GM12878 (cell line): ENCODE results near the gene ZNF507. TPM values are rescaled to one million over a fixed set of nuclear protein-coding genes. Genes with fewer than 3 reads are reported as not detected.

Experiments
- ATAC-seq: fragments of 200-7000 bp; cut with Tn5 transposase; 3 replicates; pipeline ENCODE4 v1.9.1; 2020; ENCODE audit warnings: mild to moderate bottlenecking, moderate library complexity
- BruUV-seq: library from RNA; stranded (reverse); fragments of 400-500 nt; replicated peaks from 2 replicates; lab custom pipeline; 2021; lab: Mats Ljungman, UMichigan
- CTCF ChIA-PET: fragments of 300-600 bp; sonication (Branson Sonifier 250); formaldehyde crosslinking; extraction: SDS; loops from one replicate; lab custom pipeline; 2021; ENCODE audit warnings: inconsistent platforms; lab: Yijun Ruan, JAX
- POLR2A ChIA-PET: fragments of 350-600 bp; formaldehyde crosslinking; extraction: SDS; loops from one replicate; lab custom pipeline; 2021; ENCODE audit warnings: inconsistent platforms; lab: Charles Lee
- RAD21 ChIA-PET: fragments of 300-600 bp; sonication (Branson Sonifier 250); formaldehyde crosslinking; loops from one replicate; lab custom pipeline; 2023; ENCODE audit warnings: antibody characterized with exemption; ENCODE audit not compliant: unreplicated experiment; lab: Charles Lee
- SMC1A ChIA-PET: fragments of 300-600 bp; sonication (Branson Sonifier 250); formaldehyde crosslinking; loops from one replicate; lab custom pipeline; 2023; ENCODE audit not compliant: unreplicated experiment, uncharacterized antibody; lab: Charles Lee
- DNase-seq: peaks from one replicate; pipeline ENCODE4 v3.0.0-alpha.2; 2011; ENCODE audit warnings: low read depth, low spot score
- FAIRE-seq: peaks from 3 replicates; lab custom pipeline; 2011; peaks lifted over from hg19 to GRCh38; lab: Jason Lieb, UNC
- H2AFZ ChIP-seq: 2 replicates; pipeline ENCODE4 v1.6.0; 2011; ENCODE audit warnings: low read depth, low read length, control low read depth; ENCODE audit not compliant: control insufficient read depth
- H3K27ac ChIP-seq: 2 replicates; pipeline ENCODE4 v1.5.1; 2011; ENCODE audit warnings: control low read depth; ENCODE audit not compliant: control insufficient read depth, insufficient read depth
- H3K27me3 ChIP-seq, 2 experiments: replicated peaks in 1 of 2; 2 replicates each; pipeline versions ENCODE4 v1.6.0 to v1.6.1; 2011; ENCODE audit warnings: low read length in 1 of 2; ENCODE audit not compliant: control insufficient read depth in 2 of 2, insufficient read depth in 2 of 2
- H3K36me3 ChIP-seq, 2 experiments: 2 replicates each; pipeline ENCODE4 v1.5.1; 2011; ENCODE audit warnings: low read length in 1 of 2; ENCODE audit not compliant: control insufficient read depth in 2 of 2, insufficient read depth in 2 of 2
- H3K4me1 ChIP-seq: 2 replicates; pipeline ENCODE4 v1.6.1; 2011; ENCODE audit warnings: mild to moderate bottlenecking, low read length, moderate library complexity, mixed read lengths; ENCODE audit not compliant: control insufficient read depth, insufficient read depth
- H3K4me2 ChIP-seq: 2 replicates; pipeline ENCODE4 v1.6.0; 2011; ENCODE audit warnings: control low read depth; ENCODE audit not compliant: control insufficient read depth, insufficient read depth
- H3K4me3 ChIP-seq: fragments of 200-600 bp; sonication (generic); 2 replicates; pipeline ENCODE4 v1.5.1; 2016
- H3K79me2 ChIP-seq: 2 replicates; pipeline ENCODE4 v1.6.0; 2011; ENCODE audit warnings: low read length; ENCODE audit not compliant: control insufficient read depth, insufficient read depth
- H3K9ac ChIP-seq: 2 replicates; pipeline ENCODE4 v1.8.0; 2011; ENCODE audit warnings: low read length, control low read depth, mixed read lengths; ENCODE audit not compliant: control insufficient read depth, insufficient read depth
- H3K9me3 ChIP-seq: replicated peaks from 3 replicates; pipeline ENCODE4 v1.5.1; 2011; ENCODE audit warnings: mild to moderate bottlenecking, low read length; ENCODE audit not compliant: control insufficient read depth, insufficient read depth
- H4K20me1 ChIP-seq: 2 replicates; pipeline ENCODE4 v1.6.0; 2011; ENCODE audit not compliant: control insufficient read depth, insufficient read depth
- CTCF ChIP-seq, 3 experiments: IDR thresholded peaks in 2 of 3; conservative IDR thresholded peaks in 1 of 3; 2 replicates each; pipeline ENCODE4 v1.5.1; 2011; ENCODE audit warnings: low read depth in 3 of 3, low read length in 3 of 3, mild to moderate bottlenecking in 3 of 3, control low read depth in 2 of 3, moderate library complexity in 2 of 3, inconsistent platforms in 1 of 3, mixed read lengths in 1 of 3; ENCODE audit not compliant: control insufficient read depth in 2 of 3, insufficient read depth in 1 of 3; ENCODE audit errors: extremely low read depth in 1 of 3
- E2F4 ChIP-seq: IDR thresholded peaks from 2 replicates; pipeline ENCODE4 v1.6.1; 2012; ENCODE audit warnings: low read depth, low read length, improper control_type of control experiment
- E4F1 ChIP-seq: fragments of 450-650 bp; IDR thresholded peaks from 2 replicates; pipeline ENCODE4 v1.6.1; 2018; ENCODE audit warnings: borderline replicate concordance, mild to moderate bottlenecking; ENCODE audit not compliant: partially characterized antibody
- EED ChIP-seq: sonication (generic); IDR thresholded peaks from 2 replicates; pipeline ENCODE4 v1.6.1; 2016; ENCODE audit warnings: antibody characterized with exemption, low read depth
- LARP7 ChIP-seq: fragments of 450-650 bp; IDR thresholded peaks from 2 replicates; pipeline ENCODE4 v1.6.1; 2017; ENCODE audit warnings: mild to moderate bottlenecking
- PBX3 ChIP-seq: IDR thresholded peaks from 2 replicates; pipeline ENCODE4 v1.6.1; 2011; ENCODE audit warnings: mild to moderate bottlenecking, low read depth, low read length, moderate library complexity; ENCODE audit not compliant: insufficient replicate concordance
- RAD21 ChIP-seq: IDR thresholded peaks from 2 replicates; pipeline ENCODE4 v1.6.1; 2011; ENCODE audit warnings: mild to moderate bottlenecking, low read depth, low read length, moderate library complexity; ENCODE audit not compliant: insufficient read depth
- SIX5 ChIP-seq: IDR thresholded peaks from 2 replicates; pipeline ENCODE4 v1.6.1; 2011; ENCODE audit warnings: mild to moderate bottlenecking, low read depth, low read length, moderate library complexity; ENCODE audit not compliant: severe bottlenecking
- SPI1 ChIP-seq: IDR thresholded peaks from 2 replicates; pipeline ENCODE4 v1.6.1; 2011; ENCODE audit warnings: low read depth, mild to moderate bottlenecking, low read length, moderate library complexity, borderline replicate concordance; ENCODE audit not compliant: insufficient read depth
- SRF ChIP-seq, 2 experiments: IDR thresholded peaks; 2 replicates each; pipeline ENCODE4 v1.6.1; 2011; ENCODE audit warnings: low read depth in 2 of 2, low read length in 2 of 2, mild to moderate bottlenecking in 1 of 2, moderate library complexity in 1 of 2
- whole genome bisulfite sequencing: methylation state at CpG from one replicate; pipeline ENCODE4 v1.1.6; 2016; ENCODE audit warnings: low lambda C conversion rate; ENCODE audit not compliant: insufficient replicate concordance, insufficient coverage; ENCODE audit errors: missing lambda C conversion rate; 5-methylcytosine and 5-hydroxymethylcytosine counted together
- in situ Hi-C: fragments of 300-500 bp; cut with MboI; formaldehyde crosslinking; loops from 9 replicates; pipeline ENCODE4 v1.14.3; 2018; ENCODE audit warnings: mixed read lengths
- intact Hi-C: fragments of 100-400 bp; cut with micrococcal nuclease; formaldehyde crosslinking; loops from one replicate; pipeline ENCODE4 v1.14.2; 2022; ENCODE audit not compliant: unreplicated experiment
- polyA plus RNA-seq, 11 experiments: library from polyadenylated mRNA; depleted of rRNA in 4 of 11; unstranded in 6 of 11; stranded (reverse) in 5 of 11; fragments of >200 nt; fragmentation: Nextera tagmentation in 4 of 11; fragmentation: Illumina TruSeq in 1 of 11; extraction: Ambion mirVana in 4 of 11; extraction: Trizol in 1 of 11; gene quantifications; 1 replicate in 1 of 11; 2 replicates in 10 of 11; pipeline versions ENCODE4 v1.2.1 to v1.2.3, GENCODE V29; 2011 to 2016; ENCODE audit warnings: inconsistent platforms in 2 of 11, missing spikeins in 2 of 11, low read depth in 1 of 11
- total RNA-seq, 4 experiments: library from RNA; depleted of rRNA in 3 of 4; stranded (reverse); fragments of >200 nt in 3 of 4; fragmentation: Illumina TruSeq in 1 of 4; extraction: Trizol in 1 of 4; gene quantifications; 2 replicates each; pipeline versions ENCODE4 v1.2.1 to v1.2.3, GENCODE V29; 2013 to 2021

Gene ZNF507
- total and polyA plus RNA-seq, 10 of the 15 experiments (the other 5 are each of a cell fraction or from before 2014, with no cell fraction given), result 2.3 to 18.4 (median 10.1) TPM

- TF ChIP-seq PBX3, result no peak
- no peak for TF ChIP-seq RAD21
Observed at GRCh38 chr19:32397671-32398101, 52.3 kb downstream of the ZNF507 start (continued).

- RAD21 ChIA-PET, result no interaction called here
- SMC1A ChIA-PET, result no interaction called here
- no peak overlapping the region for H3K4me2 ChIP-seq
- no peak overlapping the region for H3K27ac ChIP-seq
- H3K9ac ChIP-seq, result no peak overlapping the region
- H3K4me3 ChIP-seq, result no peak overlapping the region
- CTCF ChIA-PET, result no interaction called here
- H3K9me3 ChIP-seq, result no peaks in the 10 kb centered on the region; the same call in 2 of the 3 replicates
- peaks cover 7% of the 10 kb centered on the region for H3K4me1 ChIP-seq
- ATAC-seq (no peak), FAIRE-seq (no peak), DNase-seq (no peak)
- H2AFZ ChIP-seq, result no peak overlapping the region
- TF ChIP-seq CTCF (IDR thresholded peaks at IDR 0.05 in 2 of 3, conservative IDR thresholded peaks at IDR 0.05 in 1 of 3; ENCODE audit: control insufficient read depth in 2 of 3, extremely low read depth in 1 of 3, insufficient read depth in 1 of 3, low read depth in 3 of 3, low read length in 3 of 3), result no peak
- TF ChIP-seq SRF (IDR thresholded peaks at IDR 0.05; ENCODE audit: low read depth in 2 of 2, low read length in 2 of 2), result no peak
- no peak for TF ChIP-seq EED
- no peak for TF ChIP-seq SPI1
- TF ChIP-seq SIX5, result no peak
- TF ChIP-seq LARP7, result no peak
- no peak for TF ChIP-seq E4F1
- no peak for TF ChIP-seq E2F4
- H3K79me2 ChIP-seq, result peaks cover 21% of the 10 kb centered on the region
- no peaks in the 10 kb centered on the region for H4K20me1 ChIP-seq
- no peaks in the 10 kb centered on the region for H3K27me3 ChIP-seq
- intact Hi-C loops (loop anchor here (5.0 kb wide), 1 partner anchor 290 kb away; the partner anchor contains the start of gene NUDT19), in situ Hi-C loops (loop anchor here (10.0 kb wide), 1 partner anchor 183 kb away; the partner anchor contains the start of gene PDCD5)
- POLR2A ChIA-PET, result no interaction called here
- H3K36me3 ChIP-seq, result no peaks in the 10 kb centered on the region
- BruUV-seq, result no TSS peak
- WGBS, result 100% methylated on average over 1 of the region's 1 CpG
Observed at GRCh38 chr19:32401992-32402391, 56.6 kb downstream of the ZNF507 start.
